Stimulated activated naive CD8-positive, alpha-beta T cell treated with anti-CD3 and anti-CD28 coated beads, Interleukin-15, amount 100 ng/mL, for 72 hours (primary cell): ENCODE results near the gene CLUH.
A peak's percentile ranks its signal among the peaks of the same experiment; 100 is the strongest.

Experiments used
- ATAC-seq: fragments of 150-1000 bp; cut with Tn5 transposase; 2 replicates; pipeline ENCODE4 v1.10.0; 2021; ENCODE audit warnings: mild to moderate bottlenecking, moderate library complexity
- DNase-seq, 2 donors: peaks; one replicate each; pipeline ENCODE4 v3.0.0; 2021 to 2022
- H3K27ac Mint-ChIP-seq, 2 donors: one replicate each; pipeline ENCODE4 v1.8.0; 2022; ENCODE audit warnings: mild to moderate bottlenecking in 2 of 2, mixed read lengths in 2 of 2, moderate library complexity in 2 of 2
- H3K27me3 Mint-ChIP-seq: one replicate; pipeline ENCODE4 v1.8.0; 2022; ENCODE audit warnings: mixed read lengths
- H3K4me1 Mint-ChIP-seq: one replicate; pipeline ENCODE4 v1.8.0; 2022; ENCODE audit warnings: mild to moderate bottlenecking, mixed read lengths
- H3K4me3 Mint-ChIP-seq, 2 donors: one replicate each; pipeline ENCODE4 v1.8.0; 2022; ENCODE audit warnings: mild to moderate bottlenecking in 2 of 2, mixed read lengths in 2 of 2, moderate library complexity in 1 of 2
- H3K9me3 Mint-ChIP-seq, 2 donors: one replicate each; pipeline ENCODE4 v1.8.0; 2022; ENCODE audit warnings: mixed read lengths in 2 of 2

Gene CLUH

DNA sequence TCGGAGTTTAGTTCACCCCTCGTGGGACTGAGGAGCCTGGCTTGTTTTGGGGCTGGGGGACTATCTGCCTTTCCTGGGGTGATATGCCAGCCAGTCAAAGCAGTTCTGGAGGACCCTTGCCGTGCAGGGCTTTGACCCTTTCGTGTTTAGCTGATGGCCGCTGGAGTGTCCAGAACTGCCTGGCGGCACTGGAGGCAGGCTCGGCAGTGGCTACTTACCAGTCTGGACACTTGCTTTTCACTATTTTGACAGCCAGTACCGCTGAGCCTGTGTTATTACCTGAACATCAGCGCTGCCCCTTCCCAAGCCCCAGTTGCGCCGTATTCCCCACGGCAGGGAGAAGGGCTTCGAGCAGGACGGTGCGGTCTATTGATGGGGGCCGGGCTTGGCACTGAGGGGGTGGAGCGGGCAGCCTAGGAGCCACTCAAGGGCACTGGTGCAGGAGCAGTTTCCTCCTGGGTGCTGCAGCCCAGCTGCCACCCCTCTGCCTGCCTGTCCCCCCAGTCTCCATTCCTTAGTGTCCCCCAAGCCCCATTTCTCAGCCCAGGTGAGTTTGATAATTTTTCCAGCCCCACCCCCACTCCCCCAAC, 19.3 kb upstream of the CLUH start:
- DNase-seq (no peak), ATAC-seq (no peak)
- H3K9me3 Mint-ChIP-seq: no peaks in the 10 kb centered on the region
- no peak overlapping the region for H3K27ac Mint-ChIP-seq
- H3K4me1 Mint-ChIP-seq: no peaks in the 10 kb centered on the region
- peaks cover 57% of the 10 kb centered on the region for H3K27me3 Mint-ChIP-seq
- no peak overlapping the region for H3K4me3 Mint-ChIP-seq

DNA sequence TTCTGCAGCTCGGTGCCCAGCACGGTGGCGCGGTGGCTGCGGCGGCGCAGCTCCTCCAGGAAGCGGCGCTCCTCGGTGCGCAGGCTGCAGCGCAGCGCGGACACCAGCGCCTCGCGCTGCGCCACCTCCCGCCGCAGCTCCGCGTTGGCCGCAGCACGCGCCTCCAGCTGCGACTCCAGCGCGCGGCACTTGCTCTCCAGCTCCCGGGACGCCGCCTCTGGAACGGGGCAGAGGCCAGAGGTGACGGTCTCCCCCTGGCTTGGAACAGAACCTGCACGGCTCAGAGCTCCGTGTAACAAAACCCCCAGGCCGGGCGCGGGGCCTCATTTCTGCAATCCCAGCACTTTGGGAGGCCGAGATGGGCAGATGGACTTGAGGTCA, 13.2 kb upstream of the CLUH start:
- Mint-ChIP-seq H3K27ac (no peak overlapping the region), H3K9me3 (no peaks in the 10 kb centered on the region), H3K4me1 (peaks cover 24% of the 10 kb centered on the region), H3K27me3 (peaks cover 53% of the 10 kb centered on the region), H3K4me3 (peak overlapping the region; percentile 29 to 60)
- DNase-seq (peak; percentile 41 to 43), ATAC-seq (peak; percentile 81)

DNA sequence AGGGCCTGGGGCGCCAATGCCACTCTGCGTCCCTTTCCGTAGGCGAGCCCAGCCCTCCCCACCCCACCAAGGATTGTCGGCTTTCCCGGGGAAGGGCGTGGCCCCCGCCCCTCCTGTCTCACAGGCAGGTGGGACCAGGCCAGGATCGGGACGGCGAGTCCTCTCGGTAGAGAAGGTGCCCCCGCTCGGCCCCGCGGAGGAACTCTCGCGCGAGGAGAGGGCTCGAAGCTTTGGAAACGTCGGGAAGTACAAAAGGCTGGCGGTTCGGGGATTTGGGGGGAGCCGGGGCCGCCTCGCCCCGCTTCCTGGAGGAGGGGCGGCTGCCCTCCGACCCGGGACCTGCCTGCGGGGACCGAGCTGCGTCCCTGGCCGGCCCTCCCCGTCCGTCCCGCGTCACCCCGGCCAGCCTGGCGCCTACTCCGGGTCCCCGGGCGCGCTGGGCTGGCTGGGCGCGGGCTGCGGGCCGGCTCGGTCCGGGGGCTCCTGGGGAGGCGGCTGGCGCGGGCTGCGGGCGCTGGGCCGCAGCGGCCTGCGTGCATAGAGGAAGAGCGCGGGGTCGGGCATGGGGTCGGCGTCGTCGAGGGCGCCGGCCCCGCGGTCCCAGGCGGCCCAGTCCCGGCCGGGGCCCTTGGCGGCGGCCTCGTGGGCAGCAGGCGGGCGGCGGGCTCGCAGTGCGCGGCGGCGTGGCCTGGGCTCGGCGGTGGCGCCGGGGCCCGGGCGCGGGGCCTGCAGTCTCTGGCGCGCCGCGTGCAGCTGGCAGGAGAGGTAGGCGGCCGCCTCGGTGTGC, 12.6 kb upstream of the CLUH start:
- Mint-ChIP-seq H3K4me1 (peaks cover 24% of the 10 kb centered on the region), H3K4me3 (peak overlapping the region; percentile 55 to 74), H3K27me3 (peaks cover 49% of the 10 kb centered on the region), H3K27ac (no peak overlapping the region), H3K9me3 (no peaks in the 10 kb centered on the region)
- peak; percentile 43 for ATAC-seq
- peak in 1 of 2 donors; percentile 9 for DNase-seq

DNA sequence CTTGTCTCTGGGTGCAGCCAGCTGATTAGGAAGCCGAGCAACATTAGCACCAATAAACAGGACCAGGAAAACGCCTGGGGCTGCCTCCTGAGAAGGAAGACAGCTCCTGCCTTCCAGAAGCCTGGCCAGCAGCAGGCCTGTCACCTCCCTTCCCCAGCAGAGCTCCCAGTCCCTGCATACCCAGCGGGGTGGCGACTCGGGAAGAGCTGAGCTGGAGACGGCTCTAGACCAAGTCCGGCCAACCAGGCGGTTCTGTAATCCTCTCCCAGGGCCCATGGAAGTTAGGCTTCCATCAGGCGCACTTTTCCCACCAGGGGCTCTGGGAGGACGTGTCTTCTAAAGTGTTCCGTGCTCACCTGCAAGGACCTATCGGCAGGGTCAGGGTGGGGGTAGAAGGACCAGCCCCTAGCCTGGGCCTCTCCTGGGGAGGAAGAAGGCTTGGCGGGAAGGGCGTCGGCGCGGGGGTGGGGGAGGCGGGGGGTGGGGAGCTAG, 12.0 kb upstream of the CLUH start:
- Mint-ChIP-seq H3K4me3 (peak overlapping the region; percentile 9 to 66), H3K27me3 (peaks cover 49% of the 10 kb centered on the region), H3K4me1 (peaks cover 24% of the 10 kb centered on the region), H3K27ac (no peak overlapping the region), H3K9me3 (no peaks in the 10 kb centered on the region)
- DNase-seq (no peak), ATAC-seq (no peak)

DNA sequence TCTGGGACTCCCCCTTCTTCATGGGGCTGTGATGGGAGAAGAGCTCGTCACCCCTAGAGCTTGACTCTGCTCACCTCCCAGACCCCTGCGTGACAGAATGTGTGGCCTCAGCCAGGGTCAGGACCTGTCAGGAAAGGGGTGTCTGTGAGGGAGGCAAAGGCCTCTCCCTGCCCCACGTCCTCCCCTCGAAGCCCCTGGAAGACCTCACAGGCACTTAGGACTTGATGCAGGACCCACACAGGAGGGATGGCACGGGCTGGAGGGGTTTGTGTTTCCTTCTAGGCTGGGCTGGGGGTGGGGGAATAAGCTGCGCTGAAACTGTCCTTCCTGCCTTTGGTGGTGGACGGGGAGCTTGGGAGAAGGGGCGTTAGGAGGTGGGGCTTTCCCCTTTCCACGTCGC, 11.0 kb upstream of the CLUH start:
- DNase-seq: no peak
- no peak overlapping the region for H3K4me3 Mint-ChIP-seq
- peaks cover 24% of the 10 kb centered on the region for H3K4me1 Mint-ChIP-seq
- no peak for ATAC-seq
- H3K9me3 Mint-ChIP-seq: no peaks in the 10 kb centered on the region
- no peak overlapping the region for H3K27ac Mint-ChIP-seq
- H3K27me3 Mint-ChIP-seq: peaks cover 48% of the 10 kb centered on the region

DNA sequence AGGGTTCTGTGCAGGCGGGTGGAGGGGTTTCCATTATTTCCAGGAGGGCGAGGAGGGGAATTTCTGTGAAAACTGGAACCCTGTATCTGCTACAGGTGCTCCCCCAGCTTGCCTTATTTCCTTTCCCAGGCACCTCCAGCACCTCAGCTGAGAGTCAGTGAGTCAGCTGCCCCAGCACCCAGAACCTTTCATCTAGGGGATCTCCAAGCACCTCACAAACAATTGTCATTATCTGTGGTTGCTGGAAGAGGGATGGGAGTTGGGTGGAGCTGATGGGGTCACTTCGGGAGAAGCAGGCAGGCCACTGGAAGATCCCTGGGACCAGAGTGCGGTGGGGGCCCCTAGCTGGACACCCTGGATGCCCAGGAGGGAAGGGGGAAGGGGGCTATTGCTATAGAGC, 10.0 kb upstream of the CLUH start:
- ATAC-seq: peak; percentile 71
- peaks cover 24% of the 10 kb centered on the region for H3K4me1 Mint-ChIP-seq
- H3K27ac Mint-ChIP-seq: no peak overlapping the region
- no peak overlapping the region for H3K4me3 Mint-ChIP-seq
- DNase-seq: peak in 1 of 2 donors; percentile 36
- peaks cover 38% of the 10 kb centered on the region for H3K27me3 Mint-ChIP-seq
- H3K9me3 Mint-ChIP-seq: no peaks in the 10 kb centered on the region

DNA sequence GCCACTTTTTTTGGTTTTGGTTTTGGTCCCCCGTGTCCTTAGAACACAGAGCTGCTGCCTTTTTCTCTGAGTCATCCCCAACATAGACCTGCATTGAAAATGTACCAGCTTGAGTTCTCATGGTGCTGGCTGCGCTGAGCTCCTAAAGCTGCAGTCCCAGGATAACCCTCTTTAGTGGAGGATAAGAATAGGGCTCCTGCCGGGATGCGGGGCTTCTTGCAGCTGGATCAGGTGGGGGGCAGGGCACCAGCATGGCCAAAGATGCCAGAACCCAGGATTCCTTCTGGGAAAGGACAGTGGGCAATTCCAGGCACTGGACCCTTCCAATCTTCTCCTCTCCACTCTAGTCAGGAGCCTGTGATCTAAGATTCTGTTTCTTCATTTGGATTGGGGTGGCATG, 8.3 kb upstream of the CLUH start:
- Mint-ChIP-seq H3K27ac (no peak overlapping the region), H3K27me3 (peaks cover 25% of the 10 kb centered on the region), H3K4me3 (no peak overlapping the region), H3K4me1 (peaks cover 21% of the 10 kb centered on the region), H3K9me3 (no peaks in the 10 kb centered on the region)
- no peak for DNase-seq
- no peak for ATAC-seq

DNA sequence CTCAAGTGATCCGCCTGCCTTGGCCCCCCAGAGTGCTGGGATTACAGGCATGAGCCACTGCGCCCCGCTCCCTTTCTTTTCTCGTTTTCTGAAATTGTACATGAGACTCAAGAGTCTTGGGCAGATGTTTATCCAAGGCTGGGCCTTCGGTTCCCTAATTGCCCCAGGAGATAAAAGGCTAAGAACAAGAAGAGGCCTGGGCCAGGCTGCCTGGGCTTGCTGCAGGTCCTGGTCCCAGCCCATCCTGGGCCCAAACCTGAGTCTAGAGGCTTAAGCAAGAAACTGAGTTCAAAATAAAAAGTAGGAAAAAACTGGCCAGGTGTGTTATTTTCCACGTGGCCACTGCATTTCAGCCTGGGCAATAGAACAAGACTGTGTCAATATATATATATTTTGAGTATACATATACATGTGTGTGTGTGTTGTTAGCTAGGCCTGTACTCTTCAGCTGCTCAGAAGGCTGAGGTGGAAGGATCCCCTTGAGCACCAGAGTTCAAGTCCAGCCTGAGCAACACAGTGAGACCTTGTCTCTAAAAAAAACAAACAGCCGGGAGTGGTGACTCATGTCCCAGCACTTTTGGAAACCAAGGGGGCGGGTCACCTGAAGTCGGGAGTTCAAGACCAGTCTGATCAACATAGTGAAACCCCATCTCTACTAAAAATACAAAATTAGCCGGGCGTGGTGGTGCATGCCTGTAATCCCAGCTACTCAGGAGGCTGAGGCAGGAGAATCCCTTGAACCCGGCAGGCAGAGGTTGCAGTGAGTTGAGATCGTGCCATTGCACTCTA, 6.8 kb upstream of the CLUH start:
- DNase-seq (no peak), ATAC-seq (no peak)
- peaks cover 24% of the 10 kb centered on the region for H3K4me1 Mint-ChIP-seq
- no peaks in the 10 kb centered on the region for H3K9me3 Mint-ChIP-seq
- no peak overlapping the region for H3K27ac Mint-ChIP-seq
- peaks cover 15% of the 10 kb centered on the region for H3K27me3 Mint-ChIP-seq
- no peak overlapping the region for H3K4me3 Mint-ChIP-seq

DNA sequence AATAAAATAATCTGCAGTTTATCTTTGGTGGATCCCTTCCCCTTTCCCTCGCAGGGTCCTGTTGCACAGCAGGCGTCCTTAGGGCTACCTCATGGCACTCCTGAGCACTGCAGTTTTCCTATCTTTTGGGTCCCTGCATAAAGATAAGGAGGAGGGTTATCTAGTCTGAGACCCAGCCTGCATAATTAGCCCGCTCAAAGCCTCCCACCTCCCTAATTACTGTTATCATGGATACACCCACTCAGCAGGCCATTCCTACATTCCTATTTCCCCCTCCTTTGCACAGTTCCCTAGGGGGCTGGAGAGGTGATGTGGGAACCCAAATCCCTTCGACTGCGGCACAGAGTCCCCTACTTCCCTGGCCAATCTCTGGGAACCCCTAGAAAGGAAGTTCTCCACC, 5.1 kb upstream of the CLUH start:
- ATAC-seq: no peak
- Mint-ChIP-seq H3K27me3 (no peaks in the 10 kb centered on the region), H3K27ac (no peak overlapping the region), H3K4me1 (peaks cover 25% of the 10 kb centered on the region), H3K9me3 (no peaks in the 10 kb centered on the region), H3K4me3 (no peak overlapping the region)
- DNase-seq: no peak

DNA sequence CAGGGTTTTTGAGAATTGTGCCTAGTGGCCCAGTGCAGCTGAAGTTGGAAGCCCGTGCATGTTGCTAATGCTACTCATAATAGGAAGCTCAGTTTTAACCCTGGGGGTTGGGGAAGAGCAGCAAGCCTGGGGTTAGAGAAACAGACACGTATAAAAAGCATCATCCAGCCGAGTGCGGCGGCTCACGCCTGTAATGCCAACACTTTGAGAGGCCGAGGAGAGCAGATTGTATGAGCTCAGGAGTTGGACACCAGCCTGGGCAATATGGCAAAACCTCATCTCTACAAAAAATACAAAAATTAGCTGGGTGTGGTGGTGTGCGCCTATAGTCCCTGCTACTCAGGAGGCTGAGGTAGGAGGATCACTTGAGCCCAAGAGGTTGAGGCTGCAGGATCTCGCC, 2.3 kb upstream of the CLUH start:
- Mint-ChIP-seq H3K4me1 (peaks cover 36% of the 10 kb centered on the region), H3K27ac (peak overlapping the region in 1 of 2 donors; percentile 43), H3K9me3 (no peaks in the 10 kb centered on the region), H3K27me3 (no peaks in the 10 kb centered on the region), H3K4me3 (no peak overlapping the region)
- ATAC-seq (no peak), DNase-seq (no peak)

DNA sequence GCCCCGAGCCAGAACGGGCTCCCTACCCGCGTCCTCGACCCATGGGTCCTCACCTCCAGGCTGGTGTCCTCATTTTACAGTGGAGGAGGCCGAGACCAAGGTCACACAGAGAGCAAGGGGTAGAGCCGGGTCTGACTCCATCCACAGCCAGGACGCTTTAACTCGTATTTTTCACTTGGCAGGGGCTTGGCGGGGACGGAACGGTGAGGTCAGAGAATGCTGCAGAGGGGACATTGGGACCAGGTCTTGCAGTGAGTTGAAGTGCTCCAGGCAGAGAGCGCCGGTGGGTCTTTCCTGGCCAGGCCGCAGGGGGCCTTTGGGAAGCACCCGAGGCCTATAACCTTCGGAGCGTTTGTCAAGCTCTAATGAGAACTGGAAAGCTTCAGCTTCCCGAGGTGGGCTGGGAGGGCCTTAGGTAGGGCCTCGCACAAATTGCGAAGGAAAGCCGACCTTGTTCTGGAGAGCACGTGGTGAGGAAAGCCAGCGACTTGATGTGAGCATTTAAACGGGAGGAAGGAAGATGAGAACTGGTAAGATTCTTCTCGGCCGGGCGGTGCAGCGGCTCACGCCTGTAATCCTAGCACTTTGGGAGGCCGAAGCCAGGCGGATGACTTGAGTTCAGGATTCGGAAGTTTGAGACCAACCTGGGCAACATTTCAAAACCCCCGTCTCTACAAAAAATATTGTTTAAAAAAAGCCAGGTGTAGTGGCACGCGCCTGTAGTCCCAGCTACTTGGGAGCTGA, 908 bp upstream of the CLUH start:
- Mint-ChIP-seq H3K27ac (peak overlapping the region; percentile 77 to 88), H3K4me1 (peaks cover 49% of the 10 kb centered on the region), H3K27me3 (no peaks in the 10 kb centered on the region), H3K4me3 (peak overlapping the region; percentile 88 to 93), H3K9me3 (no peaks in the 10 kb centered on the region)
- ATAC-seq: peak; percentile 5
- no peak for DNase-seq

DNA sequence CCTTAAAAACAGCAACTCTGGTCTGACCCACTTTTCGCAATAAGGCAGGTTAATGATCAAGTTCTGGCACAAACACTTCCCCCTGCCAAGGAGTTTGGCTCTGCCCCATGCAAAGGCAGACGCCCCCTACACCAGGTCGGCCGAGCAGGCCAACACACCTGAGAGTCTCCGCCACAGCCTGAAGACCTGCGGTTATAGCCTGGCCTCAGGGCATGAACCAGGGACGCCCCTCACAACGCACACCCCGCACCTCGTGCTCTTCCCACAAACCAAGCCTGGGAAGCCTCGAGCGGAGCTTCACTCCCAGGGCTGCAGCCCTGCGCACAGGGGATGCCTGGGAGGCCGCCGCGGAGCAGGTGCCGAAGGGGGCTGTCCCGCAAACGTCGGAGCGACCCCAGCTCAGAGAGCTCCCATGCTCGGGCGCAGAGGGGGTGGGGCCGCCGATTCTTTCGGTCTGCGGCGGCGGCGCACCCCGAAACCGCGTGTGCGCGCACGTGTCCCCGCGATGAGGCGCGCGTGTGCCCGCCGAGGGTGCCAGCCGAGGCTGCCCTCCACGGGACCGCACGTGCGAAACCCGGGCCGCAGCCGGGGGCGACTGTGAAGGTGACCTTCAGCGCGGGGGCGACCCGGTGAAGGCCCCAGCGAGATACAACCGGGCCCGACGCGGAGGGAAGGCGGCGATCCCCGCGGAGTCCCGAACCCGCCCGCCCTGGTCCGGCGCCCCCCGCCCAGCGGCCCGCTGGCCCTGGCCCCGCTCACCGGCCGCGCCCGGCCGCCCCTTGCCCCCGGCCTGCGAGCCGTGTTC, 559 bp downstream of the CLUH start:
- Mint-ChIP-seq H3K9me3 (no peaks in the 10 kb centered on the region), H3K4me1 (peaks cover 62% of the 10 kb centered on the region), H3K27me3 (no peaks in the 10 kb centered on the region), H3K27ac (peak overlapping the region; percentile 69 to 97), H3K4me3 (peak overlapping the region; percentile 88 to 94)
- ATAC-seq (peak; percentile 21), DNase-seq (peak in 1 of 2 donors; percentile 36)

DNA sequence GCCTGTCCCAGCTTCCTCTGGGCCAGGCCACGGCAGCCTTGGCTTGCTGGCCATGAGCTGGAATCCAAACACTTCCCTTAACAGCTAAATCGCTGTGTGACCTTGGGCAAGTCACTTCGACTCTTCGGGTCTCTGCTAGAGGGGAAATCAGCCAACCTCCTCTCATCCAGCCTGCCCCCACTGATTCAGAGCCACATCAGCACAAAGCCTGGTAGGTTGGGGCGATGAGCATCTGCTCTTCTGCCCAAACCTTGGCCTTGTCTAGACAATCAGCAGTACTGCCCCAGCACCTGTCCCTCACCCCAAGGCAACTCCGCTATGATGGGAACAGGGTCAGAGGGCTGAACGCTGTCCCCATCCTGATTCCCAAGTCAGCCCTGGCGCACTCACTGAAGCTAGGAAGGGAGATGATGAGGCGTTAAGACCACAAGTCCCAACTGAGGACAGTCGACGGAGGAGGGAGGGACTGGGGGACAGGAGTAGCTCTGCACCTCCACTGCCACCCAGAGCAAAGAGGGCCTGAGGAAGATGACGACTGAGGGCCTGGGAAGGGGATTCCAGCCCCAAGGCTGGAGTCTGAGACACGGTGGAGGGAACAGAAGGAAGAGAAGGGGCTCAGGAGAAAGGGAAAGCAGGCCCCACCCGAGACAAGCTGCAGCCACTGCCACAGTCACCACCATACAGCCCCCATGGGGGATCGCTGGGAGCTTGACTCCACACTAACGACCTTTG, 1.3 kb downstream of the CLUH start:
- no peaks in the 10 kb centered on the region for H3K9me3 Mint-ChIP-seq
- peaks cover 69% of the 10 kb centered on the region for H3K4me1 Mint-ChIP-seq
- peak overlapping the region; percentile 73 to 97 for H3K27ac Mint-ChIP-seq
- H3K4me3 Mint-ChIP-seq: peak overlapping the region; percentile 88 to 94
- H3K27me3 Mint-ChIP-seq: no peaks in the 10 kb centered on the region
- DNase-seq (no peak), ATAC-seq (no peak)

DNA sequence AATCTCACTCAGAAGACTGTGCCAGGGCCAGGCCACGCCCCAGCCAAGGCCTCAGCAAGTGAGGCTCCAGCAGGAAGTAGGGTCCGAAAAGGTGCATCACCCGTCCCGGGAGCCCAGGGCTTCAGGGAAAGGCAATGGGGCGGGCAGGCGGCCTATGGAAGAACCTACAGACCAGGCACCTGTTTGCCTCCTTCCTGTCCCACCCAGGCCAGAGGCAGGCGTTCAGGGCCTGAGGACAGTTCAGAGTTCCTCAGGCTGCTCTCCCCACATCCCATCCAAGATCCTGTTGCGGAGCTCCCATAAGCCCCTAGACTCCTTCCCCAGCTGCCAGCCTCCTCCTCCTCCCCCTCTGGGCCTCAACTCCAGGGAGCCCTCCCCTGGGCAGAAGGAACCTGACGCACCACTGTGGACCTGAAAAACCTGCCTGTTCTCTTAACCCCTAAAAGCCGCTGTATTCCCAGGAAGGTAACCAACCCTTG, 2.3 kb downstream of the CLUH start:
- Mint-ChIP-seq H3K4me3 (peak overlapping the region; percentile 88 to 94), H3K27me3 (no peaks in the 10 kb centered on the region), H3K9me3 (no peaks in the 10 kb centered on the region), H3K4me1 (peaks cover 73% of the 10 kb centered on the region), H3K27ac (peak overlapping the region; percentile 83 to 88)
- DNase-seq: no peak
- ATAC-seq: no peak
